ENCODE data around the gene ZDHHC11B. TPM values are rescaled to one million over a fixed set of nuclear protein-coding genes. Genes with fewer than 3 reads are reported as not detected.
"Not testable (repeated sequence)": the region's sequence is repeated elsewhere in the genome, so short reads cannot be mapped to it uniquely, and the experiment has no call there.

ZDHHC11B gene
- polyA plus RNA-seq, 1 experiment: 0.05 TPM

DNA sequence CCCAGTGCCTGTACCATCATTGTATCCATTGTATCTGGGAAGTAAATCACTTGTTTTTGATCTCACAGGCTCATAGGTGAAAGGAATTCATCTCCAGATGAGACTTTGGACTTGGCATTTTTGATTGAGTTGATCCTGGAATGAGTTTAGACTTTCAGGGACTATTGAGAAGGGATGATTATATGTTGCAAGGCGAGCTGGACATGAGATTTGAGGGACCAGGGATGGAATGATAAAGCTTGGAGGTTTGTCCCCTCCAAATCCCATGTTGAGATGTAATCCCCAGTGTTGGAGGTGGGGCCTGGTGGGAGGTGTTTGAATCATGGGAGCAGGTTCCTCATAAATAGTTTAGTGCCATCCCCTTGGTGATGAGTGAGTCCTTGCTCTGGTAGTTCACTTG, 10.4 kb upstream of the ZDHHC11B start:
- CTCF ChIA-PET; H3K4me3 ChIP-seq (ENCODE audit: low read depth, low read length); H3K36me3 ChIP-seq (ENCODE audit: control insufficient read depth, insufficient read depth, low read length); DNase-seq (ENCODE audit: low read depth); H3K27me3 ChIP-seq (ENCODE audit: control insufficient read depth, insufficient read depth, low read length); POLR2A ChIA-PET: not testable (repeated sequence)

DNA sequence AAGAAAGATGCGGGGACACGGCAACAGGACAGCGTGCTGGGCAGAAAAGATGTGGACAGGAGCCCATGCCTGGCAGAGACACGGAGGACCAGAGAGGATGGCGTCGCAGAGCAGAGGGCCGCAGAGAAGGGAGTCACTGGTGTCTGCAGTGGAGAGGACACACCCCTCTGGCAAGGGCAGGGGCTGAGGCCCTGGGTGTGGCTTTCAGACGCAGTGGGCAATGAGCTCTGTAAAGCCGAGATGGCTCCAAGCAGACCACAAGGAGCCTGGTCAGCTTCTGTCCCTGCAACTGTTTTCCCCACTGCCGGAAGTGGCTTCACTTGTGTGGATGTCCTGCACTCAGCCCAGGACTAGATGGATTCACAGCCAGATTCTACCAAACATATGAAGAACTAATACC, 4.2 kb upstream of the ZDHHC11B start:
- POLR2A ChIA-PET; DNase-seq (ENCODE audit: low read depth); H3K4me3 ChIP-seq (ENCODE audit: low read depth, low read length); H3K36me3 ChIP-seq (ENCODE audit: control insufficient read depth, insufficient read depth, low read length); CTCF ChIA-PET; H3K27me3 ChIP-seq (ENCODE audit: control insufficient read depth, insufficient read depth, low read length): not testable (repeated sequence)

DNA sequence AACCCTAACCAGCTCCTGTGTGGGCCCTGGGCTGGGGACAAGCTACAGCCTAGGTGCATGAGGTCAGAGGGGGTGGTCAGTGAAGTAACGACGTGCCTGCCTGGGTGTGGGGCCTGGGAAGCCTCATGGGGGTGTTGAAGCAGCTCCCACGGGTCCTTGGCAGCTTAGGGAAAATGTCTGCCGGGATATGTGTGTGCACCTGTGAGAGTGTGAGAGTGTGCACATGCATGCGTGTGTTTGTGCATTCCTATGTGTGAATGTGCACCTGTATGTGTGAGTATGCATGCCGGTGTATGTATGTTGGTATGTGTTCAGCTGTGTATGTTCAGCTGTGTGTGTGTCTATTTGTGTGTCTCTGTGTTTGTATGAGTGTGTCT, 3.3 kb upstream of the ZDHHC11B start:
- POLR2A ChIA-PET; H3K27me3 ChIP-seq (ENCODE audit: control insufficient read depth, insufficient read depth, low read length); CTCF ChIA-PET; DNase-seq (ENCODE audit: low read depth); H3K36me3 ChIP-seq (ENCODE audit: control insufficient read depth, insufficient read depth, low read length); H3K4me3 ChIP-seq (ENCODE audit: low read depth, low read length): not testable (repeated sequence)

DNA sequence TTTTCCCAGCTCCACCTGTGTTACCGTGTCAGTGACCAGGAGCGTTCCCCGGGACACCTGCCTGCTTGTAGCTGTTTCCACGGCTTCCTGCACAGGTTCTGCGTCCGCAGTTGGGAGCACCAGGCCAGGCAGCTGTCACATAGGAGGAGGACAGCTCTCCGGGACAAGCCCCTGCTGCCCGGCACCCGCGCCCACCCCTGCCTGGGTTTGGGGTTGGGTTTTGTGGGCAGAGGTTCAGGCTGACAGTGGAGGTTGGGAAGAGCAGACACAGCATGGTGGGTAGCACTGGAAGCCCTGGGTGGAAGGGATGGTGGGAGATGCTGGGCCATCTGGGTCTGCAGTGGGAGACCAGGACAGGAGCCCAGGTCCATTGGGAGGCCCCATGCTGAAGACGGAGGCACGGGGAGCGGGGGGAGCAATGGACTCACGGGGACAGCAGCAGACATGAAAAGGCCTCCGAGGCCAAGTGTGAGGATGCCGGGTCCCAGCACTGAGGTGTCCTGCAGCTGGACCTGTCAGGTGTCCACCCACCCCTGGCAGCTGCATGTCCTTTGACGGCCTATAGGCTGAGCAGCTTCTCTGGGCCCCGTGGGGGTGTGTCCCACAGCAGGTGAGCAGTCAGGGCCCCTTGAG, 2.8 kb upstream of the ZDHHC11B start:
- DNase-seq (ENCODE audit: low read depth); CTCF ChIA-PET; H3K36me3 ChIP-seq (ENCODE audit: control insufficient read depth, insufficient read depth, low read length); H3K27me3 ChIP-seq (ENCODE audit: control insufficient read depth, insufficient read depth, low read length); H3K4me3 ChIP-seq (ENCODE audit: low read depth, low read length); POLR2A ChIA-PET: not testable (repeated sequence)

DNA sequence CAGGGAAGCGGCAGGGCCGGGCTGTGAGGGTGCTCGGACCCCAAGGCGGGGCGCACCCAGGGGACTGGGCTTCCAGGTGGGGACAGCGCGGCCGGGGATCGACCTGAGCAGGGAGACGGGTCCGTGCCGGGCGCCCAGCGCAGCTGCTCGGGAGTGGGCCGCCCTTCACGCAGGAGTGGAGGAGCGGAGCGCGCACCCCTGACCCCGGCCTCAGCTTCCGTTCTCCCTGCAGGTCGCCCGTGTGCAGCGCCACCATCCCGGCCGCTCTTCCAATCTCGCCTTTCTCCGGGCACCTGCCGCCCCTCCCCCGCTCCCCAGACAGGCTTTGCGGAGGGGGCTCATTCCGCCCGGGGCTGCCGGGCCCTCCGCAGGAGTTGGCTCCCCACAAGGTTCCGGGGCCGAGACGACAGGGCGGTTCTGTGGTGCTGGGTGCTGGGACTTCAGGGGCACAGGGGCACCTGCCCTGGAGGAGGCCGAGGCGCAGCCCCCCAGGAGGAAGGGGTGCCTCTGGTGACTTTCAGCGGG, 714 bp upstream of the ZDHHC11B start:
- peak overlapping the region; percentile 5 for H3K4me3 ChIP-seq (ENCODE audit: low read depth, low read length)
- POLR2A ChIA-PET: not testable (repeated sequence)

DNA sequence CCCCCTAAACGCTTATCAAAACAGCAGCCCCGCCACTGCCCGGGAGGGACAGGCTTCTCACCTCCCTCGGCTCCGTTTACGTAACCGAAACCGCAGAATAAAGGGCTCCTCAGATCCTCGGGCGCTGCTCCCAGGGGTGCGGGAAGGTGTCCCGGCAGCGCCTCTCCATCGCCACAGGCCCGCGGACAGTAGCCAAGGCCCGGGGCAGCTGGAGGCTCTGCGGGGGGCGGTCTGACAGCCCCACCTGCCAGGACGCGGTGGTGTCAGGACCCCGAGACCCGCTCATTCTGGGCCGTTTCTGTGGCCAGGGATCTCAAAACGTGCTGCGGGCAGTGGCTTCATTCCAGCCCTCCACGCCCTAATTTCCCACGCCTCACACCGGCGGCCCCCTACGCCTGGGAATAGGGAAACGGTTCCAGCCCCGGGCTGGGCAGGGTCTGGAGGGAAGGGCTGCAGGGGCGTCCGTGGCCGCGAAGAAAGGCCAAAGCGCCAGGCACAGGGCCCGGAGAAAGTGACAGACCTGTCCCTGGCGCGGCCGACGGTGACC, 575 bp downstream of the ZDHHC11B start:
- CTCF ChIA-PET; H3K27me3 ChIP-seq (ENCODE audit: control insufficient read depth, insufficient read depth, low read length); H3K36me3 ChIP-seq (ENCODE audit: control insufficient read depth, insufficient read depth, low read length); POLR2A ChIA-PET; DNase-seq (ENCODE audit: low read depth): not testable (repeated sequence)
- peak overlapping the region; percentile 19; the same call in 1 of the 2 replicates for H3K4me3 ChIP-seq (ENCODE audit: low read depth, low read length)

More for the DNA sequence above, 714 bp upstream of the ZDHHC11B start:
- DNase-seq (ENCODE audit: low read depth); H3K36me3 ChIP-seq (ENCODE audit: control insufficient read depth, insufficient read depth, low read length); CTCF ChIA-PET; H3K27me3 ChIP-seq (ENCODE audit: control insufficient read depth, insufficient read depth, low read length): not testable (repeated sequence)

DNA sequence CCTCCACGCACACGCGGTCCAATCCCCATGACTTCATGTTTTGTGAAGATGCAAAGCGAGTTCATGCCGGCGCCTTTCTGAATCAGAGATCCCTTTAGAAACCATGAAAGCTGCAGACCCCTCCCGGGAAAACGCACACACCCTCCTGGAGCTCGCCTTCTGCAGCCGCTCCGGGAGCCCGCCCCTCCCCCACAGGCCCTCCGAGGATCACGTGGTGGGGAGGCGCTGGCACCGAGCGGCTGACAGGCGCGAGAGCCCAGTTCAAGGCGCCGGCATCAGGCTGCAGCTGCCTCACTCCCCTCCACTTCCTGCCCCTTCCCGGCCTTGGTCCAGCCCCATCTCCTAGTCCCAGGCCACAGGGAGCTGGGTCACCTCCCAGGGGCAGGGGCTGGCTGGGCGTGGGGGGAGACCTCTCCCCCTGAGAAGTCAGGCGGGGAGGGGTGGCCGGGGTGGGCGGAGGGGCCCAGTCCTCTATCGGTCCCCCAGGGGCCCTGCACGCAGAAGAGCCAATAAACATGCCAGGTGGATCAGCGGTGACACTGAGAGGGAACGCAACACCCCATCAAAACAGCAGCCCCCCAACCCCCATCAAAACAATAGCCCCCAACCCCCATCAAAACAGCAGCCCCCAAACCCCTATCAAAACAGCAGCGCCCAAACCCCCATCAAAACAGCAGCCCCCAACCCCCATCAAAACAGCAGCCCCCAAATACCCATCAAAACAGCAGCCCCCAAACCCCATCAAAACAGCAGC, 1.3 kb downstream of the ZDHHC11B start:
- H3K27me3 ChIP-seq (ENCODE audit: control insufficient read depth, insufficient read depth, low read length); DNase-seq (ENCODE audit: low read depth); H3K4me3 ChIP-seq (ENCODE audit: low read depth, low read length); POLR2A ChIA-PET; CTCF ChIA-PET; H3K36me3 ChIP-seq (ENCODE audit: control insufficient read depth, insufficient read depth, low read length): not testable (repeated sequence)

DNA sequence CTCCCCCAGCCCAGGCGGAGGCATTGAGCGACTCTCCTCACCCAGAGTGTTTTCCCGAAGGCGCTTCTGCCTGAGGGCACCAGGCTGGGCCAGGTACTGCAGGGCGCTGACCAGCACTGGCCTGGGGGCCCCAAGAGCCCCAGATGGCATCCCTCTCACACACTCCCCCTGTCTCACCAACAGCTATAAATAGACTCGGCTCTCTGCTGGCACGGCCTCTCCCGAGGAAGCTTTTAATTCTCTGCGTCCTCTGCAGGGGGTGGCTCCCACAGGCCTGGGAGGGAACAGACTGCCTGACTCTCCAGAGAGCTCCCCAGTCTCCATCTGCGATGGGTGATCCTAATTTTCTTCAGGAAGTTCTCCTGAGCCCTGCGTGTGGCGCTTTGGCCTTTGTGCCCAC, 2.2 kb downstream of the ZDHHC11B start:
- H3K36me3 ChIP-seq (ENCODE audit: control insufficient read depth, insufficient read depth, low read length); DNase-seq (ENCODE audit: low read depth); POLR2A ChIA-PET; CTCF ChIA-PET; H3K4me3 ChIP-seq (ENCODE audit: low read depth, low read length); H3K27me3 ChIP-seq (ENCODE audit: control insufficient read depth, insufficient read depth, low read length): not testable (repeated sequence)

DNA sequence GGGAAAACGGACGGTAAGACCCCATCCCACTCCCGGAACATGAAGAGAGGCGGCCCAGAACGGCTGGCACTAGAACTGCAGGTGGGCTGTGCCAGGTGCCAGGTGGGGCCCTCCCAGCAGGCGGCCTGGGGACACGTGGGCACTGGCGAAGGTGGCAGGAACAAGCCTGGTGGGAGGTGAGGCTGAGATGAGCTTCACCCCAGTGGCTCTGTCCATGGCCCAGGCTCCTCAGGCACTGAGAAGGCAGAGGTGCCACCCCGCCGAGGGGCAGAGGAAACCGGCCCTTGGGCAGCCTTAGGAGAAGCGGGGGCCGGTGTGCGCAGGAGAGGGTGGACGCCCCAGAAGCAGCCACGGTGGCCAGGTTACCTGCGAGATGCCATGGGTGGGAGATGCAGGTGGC, 4.0 kb downstream of the ZDHHC11B start:
- not testable (repeated sequence) for H3K27me3 ChIP-seq (ENCODE audit: control insufficient read depth, insufficient read depth, low read length); DNase-seq (ENCODE audit: low read depth)

DNA sequence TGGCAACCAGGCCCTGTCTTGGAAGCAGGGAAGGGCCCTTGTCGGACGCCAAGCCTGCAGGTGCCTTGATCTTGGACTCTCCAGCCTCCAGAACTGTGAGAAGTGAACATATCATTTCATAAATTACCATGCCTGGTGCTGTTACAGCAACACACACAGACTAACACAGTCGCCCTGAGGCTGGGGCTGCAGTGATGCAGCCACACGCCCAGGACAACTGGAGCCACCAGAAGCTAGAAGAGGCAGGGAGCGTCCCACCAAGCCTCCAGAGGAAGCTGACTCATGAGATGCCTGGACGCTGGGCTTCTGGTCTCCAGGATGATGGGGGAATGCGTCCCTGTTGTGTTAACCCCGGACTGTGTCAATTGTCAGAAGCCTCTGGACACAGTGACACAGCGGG, 5.6 kb downstream of the ZDHHC11B start:
- DNase-seq (ENCODE audit: low read depth); H3K36me3 ChIP-seq (ENCODE audit: control insufficient read depth, insufficient read depth, low read length); H3K4me3 ChIP-seq (ENCODE audit: low read depth, low read length); CTCF ChIA-PET; H3K27me3 ChIP-seq (ENCODE audit: control insufficient read depth, insufficient read depth, low read length); POLR2A ChIA-PET: not testable (repeated sequence)

More for the DNA sequence above, 4.0 kb downstream of the ZDHHC11B start:
- H3K4me3 ChIP-seq (ENCODE audit: low read depth, low read length); H3K36me3 ChIP-seq (ENCODE audit: control insufficient read depth, insufficient read depth, low read length); CTCF ChIA-PET; POLR2A ChIA-PET: not testable (repeated sequence)

DNA sequence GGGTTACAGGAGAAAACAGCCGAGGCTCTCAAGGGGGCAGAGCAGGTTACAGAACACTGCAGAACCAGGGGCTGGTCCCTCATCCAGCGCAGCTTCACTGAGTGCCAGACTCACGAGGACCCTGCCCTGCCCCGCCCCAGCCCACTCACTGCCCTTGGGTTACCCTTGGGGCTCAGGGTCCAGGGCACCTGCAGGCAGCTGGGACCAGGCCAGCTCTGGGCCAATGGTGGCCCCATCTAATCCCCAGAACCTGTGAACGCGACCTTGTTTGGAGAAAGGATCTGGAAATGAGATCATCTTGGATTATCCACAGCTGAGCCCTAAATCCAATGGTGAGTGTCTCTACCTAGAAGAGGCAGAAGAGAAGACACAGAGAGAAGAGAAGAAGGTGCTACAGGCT, 6.1 kb downstream of the ZDHHC11B start:
- DNase-seq (ENCODE audit: low read depth); POLR2A ChIA-PET; H3K27me3 ChIP-seq (ENCODE audit: control insufficient read depth, insufficient read depth, low read length); H3K36me3 ChIP-seq (ENCODE audit: control insufficient read depth, insufficient read depth, low read length); H3K4me3 ChIP-seq (ENCODE audit: low read depth, low read length); CTCF ChIA-PET: not testable (repeated sequence)

Data from BJ (cell line).